ENCODE data around the gene C12orf76. TPM values are rescaled to one million over a fixed set of nuclear protein-coding genes. Genes with fewer than 3 reads are reported as not detected.

The C12orf76 gene
- total and polyA plus RNA-seq, 2 of the 13 experiments (the other 11 are each of a cell fraction or from before 2014, with no cell fraction given) = 15.8 to 38.4 TPM

DNA sequence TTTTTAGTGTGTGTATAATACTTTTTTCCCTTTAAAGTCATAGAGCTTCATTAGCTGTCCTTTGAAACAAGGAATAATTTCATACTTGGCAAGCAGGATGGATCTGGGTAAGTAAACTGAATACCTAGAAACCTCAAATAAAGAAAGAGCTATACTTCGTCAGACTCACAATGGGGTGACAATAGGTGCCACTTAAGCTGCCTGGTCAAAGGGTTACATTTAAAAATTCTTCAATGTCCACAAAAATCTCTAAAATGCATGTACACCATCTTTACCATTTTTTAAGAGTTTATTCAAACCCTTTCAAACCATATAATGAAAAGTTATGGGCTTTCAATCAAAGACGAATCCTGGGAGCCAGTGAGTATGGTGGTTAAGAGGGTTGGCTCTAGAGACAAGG, 55.2 kb downstream of the C12orf76 start:
- Histone ChIP-seq H2AFZ (ENCODE audit: low read length) (no peak overlapping the region), H3K27ac (ENCODE audit: extremely low read length, insufficient read depth, low read length) (no peak overlapping the region), H3K27me3 (ENCODE audit: control insufficient read depth in 1 of 2, insufficient read depth in 2 of 2, low read length in 2 of 2) (no peaks in the 10 kb centered on the region; a peak in 1 of 5 replicates), H3K9me3 (ENCODE audit: low read length) (no peaks in the 10 kb centered on the region), H3K9ac (ENCODE audit: insufficient read depth, low read depth, low read length) (no peak overlapping the region), H3K4me3 (replicated peaks in 1 of 3; ENCODE audit: insufficient read depth in 1 of 3, low read depth in 2 of 3, low read length in 3 of 3) (no peak overlapping the region), H3K4me2 (ENCODE audit: low read depth, low read length) (no peak overlapping the region), H4K20me1 (ENCODE audit: insufficient read depth, low read length) (peaks cover 6% of the 10 kb centered on the region; the same call in 1 of the 2 replicates), H3K36me3 (replicated peaks in 1 of 2; ENCODE audit: control insufficient read depth in 1 of 2, insufficient read depth in 2 of 2, low read length in 2 of 2) (peaks cover 7 to 33% of the 10 kb centered on the region in 2 experiments), H3K79me2 (ENCODE audit: insufficient read depth, low read length) (peaks cover 37% of the 10 kb centered on the region), H3K4me1 (ENCODE audit: insufficient read depth, low read length) (peaks cover 50% of the 10 kb centered on the region)
- intact Hi-C loops (cut with micrococcal nuclease; ENCODE audit: unreplicated experiment) (no loop called here), in situ Hi-C loops (cut with HindIII; ENCODE audit: extremely low pct_ligation_motif_present, low pct_unique_long_range_greater_than_20kb) (no loop called here)
- CTCF ChIA-PET (ENCODE audit: low intra/inter-chr PET ratio, low total read pairs) = no interaction called here
- BruUV-seq (replicated peaks) = no TSS peak
- TF ChIP-seq ZNF558 (CRISPR knock-in tag; IDR thresholded peaks at IDR 0.05; ENCODE audit: borderline replicate concordance) (no peak), PTBP1 (IDR thresholded peaks at IDR 0.05; ENCODE audit: low read depth, low read length, poor library complexity, severe bottlenecking) (no peak), TMF1 (CRISPR knock-in tag; IDR thresholded peaks at IDR 0.05; ENCODE audit: low read depth) (no peak), ZKSCAN8 (CRISPR knock-in tag; IDR thresholded peaks at IDR 0.05; ENCODE audit: borderline replicate concordance) (no peak), SALL2 (CRISPR knock-in tag; IDR thresholded peaks at IDR 0.05) (no peak), MXD4 (CRISPR knock-in tag; IDR thresholded peaks at IDR 0.05) (no peak), NR2C2 (CRISPR knock-in tag; IDR thresholded peaks at IDR 0.05; ENCODE audit: borderline replicate concordance) (no peak), ZNF446 (CRISPR knock-in tag; IDR thresholded peaks at IDR 0.05) (no peak), PRMT3 (CRISPR knock-in tag; IDR thresholded peaks at IDR 0.05; ENCODE audit: borderline replicate concordance, low read depth) (no peak), MAFF (IDR thresholded peaks at IDR 0.05; ENCODE audit: low read depth, low read length) (no peak)
- TF ChIP-seq, protein P1, sequence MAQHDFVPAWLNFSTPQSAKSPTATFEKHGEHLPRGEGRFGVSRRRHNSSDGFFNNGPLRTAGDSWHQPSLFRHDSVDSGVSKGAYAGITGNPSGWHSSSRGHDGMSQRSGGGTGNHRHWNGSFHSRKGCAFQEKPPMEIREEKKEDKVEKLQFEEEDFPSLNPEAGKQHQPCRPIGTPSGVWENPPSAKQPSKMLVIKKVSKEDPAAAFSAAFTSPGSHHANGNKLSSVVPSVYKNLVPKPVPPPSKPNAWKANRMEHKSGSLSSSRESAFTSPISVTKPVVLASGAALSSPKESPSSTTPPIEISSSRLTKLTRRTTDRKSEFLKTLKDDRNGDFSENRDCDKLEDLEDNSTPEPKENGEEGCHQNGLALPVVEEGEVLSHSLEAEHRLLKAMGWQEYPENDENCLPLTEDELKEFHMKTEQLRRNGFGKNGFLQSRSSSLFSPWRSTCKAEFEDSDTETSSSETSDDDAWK (CRISPR knock-in tag; IDR thresholded peaks at IDR 0.05) = no peak
- TF ChIP-seq, protein P2, sequence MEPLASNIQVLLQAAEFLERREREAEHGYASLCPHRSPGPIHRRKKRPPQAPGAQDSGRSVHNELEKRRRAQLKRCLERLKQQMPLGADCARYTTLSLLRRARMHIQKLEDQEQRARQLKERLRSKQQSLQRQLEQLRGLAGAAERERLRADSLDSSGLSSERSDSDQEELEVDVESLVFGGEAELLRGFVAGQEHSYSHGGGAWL (CRISPR knock-in tag; IDR thresholded peaks at IDR 0.05) = no peak
- TF ChIP-seq, protein P3, sequence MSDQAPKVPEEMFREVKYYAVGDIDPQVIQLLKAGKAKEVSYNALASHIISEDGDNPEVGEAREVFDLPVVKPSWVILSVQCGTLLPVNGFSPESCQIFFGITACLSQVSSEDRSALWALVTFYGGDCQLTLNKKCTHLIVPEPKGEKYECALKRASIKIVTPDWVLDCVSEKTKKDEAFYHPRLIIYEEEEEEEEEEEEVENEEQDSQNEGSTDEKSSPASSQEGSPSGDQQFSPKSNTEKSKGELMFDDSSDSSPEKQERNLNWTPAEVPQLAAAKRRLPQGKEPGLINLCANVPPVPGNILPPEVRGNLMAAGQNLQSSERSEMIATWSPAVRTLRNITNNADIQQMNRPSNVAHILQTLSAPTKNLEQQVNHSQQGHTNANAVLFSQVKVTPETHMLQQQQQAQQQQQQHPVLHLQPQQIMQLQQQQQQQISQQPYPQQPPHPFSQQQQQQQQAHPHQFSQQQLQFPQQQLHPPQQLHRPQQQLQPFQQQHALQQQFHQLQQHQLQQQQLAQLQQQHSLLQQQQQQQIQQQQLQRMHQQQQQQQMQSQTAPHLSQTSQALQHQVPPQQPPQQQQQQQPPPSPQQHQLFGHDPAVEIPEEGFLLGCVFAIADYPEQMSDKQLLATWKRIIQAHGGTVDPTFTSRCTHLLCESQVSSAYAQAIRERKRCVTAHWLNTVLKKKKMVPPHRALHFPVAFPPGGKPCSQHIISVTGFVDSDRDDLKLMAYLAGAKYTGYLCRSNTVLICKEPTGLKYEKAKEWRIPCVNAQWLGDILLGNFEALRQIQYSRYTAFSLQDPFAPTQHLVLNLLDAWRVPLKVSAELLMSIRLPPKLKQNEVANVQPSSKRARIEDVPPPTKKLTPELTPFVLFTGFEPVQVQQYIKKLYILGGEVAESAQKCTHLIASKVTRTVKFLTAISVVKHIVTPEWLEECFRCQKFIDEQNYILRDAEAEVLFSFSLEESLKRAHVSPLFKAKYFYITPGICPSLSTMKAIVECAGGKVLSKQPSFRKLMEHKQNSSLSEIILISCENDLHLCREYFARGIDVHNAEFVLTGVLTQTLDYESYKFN (CRISPR knock-in tag; conservative IDR thresholded peaks at IDR 0.05) = no peak
- POLR2A ChIA-PET = interaction anchor here (0.6 kb wide), 1 partner anchor 289 kb away, joined by 3 read pairs; no protein-coding TSS in a partner anchor
- FAIRE-seq (no peak), ATAC-seq (no peak), DNase-seq (ENCODE audit: low spot score) (no peak)
- WGBS (ENCODE audit: low lambda C conversion rate) = 90% methylated on average over 2 of the region's 2 CpGs

Measured in HepG2 (cell line).